OCI-LY3 (cell line): ENCODE measurements around the gene MBOAT1.
"Not testable (repeated sequence)": the region's sequence is repeated elsewhere in the genome, so short reads cannot be mapped to it uniquely, and the experiment has no call there.

ENCODE experiments used
- EZH2phosphoT487 ChIP-seq: fragments of 200-600 bp; shearing (Covaris generic); IDR thresholded peaks from 2 replicates; pipeline ENCODE4 v1.6.1; 2018; ENCODE audit warnings: antibody characterized with exemption, mixed run types, low read depth
- TF ChIP-seq, protein P1 (sequence below): fragments of 200-600, 300-600 bp; sonication (generic); IDR thresholded peaks from 2 replicates; pipeline ENCODE4 v1.5.1; 2014; ENCODE audit warnings: antibody characterized with exemption, low read length, low read depth

DNA sequence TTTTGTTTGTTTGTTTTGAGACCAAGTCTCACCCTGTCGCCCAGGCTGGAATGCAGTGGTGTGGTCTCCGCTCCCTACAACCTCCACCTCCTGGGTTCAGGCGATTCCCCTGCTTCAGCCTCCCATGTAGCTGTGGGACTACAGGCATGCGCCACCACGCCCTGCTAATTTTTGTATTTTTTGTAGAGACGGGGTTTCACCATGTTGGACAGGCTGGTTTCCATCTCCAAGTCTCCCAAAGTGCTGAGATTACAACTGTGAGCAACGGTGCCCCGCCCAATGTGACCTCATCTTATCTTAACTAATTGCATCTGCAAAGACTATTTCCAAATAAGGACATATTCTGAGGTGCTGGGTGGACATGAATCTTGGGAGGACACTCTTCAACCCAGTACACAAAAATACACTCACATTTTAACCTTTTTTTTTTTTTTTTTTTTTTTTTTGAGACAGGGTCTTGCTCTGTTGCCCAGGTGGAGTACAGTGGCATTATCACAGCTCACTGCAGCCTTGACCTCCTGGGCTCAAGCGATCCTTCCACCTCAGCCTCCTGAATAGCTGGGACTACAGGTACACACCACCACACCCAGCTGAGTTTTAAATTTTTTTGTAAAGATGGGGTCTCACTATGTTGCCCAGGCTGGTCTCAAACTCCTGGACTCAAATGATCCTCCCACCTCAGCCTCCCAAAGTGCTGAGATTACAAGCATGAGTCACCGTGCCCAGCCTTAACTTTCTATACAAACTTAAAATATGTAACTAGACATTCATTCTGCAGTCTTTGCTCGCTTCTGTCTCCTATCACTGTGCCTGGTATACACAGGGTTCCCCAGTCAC, 72.9 kb downstream of the MBOAT1 start:
- TF ChIP-seq, protein P1, sequence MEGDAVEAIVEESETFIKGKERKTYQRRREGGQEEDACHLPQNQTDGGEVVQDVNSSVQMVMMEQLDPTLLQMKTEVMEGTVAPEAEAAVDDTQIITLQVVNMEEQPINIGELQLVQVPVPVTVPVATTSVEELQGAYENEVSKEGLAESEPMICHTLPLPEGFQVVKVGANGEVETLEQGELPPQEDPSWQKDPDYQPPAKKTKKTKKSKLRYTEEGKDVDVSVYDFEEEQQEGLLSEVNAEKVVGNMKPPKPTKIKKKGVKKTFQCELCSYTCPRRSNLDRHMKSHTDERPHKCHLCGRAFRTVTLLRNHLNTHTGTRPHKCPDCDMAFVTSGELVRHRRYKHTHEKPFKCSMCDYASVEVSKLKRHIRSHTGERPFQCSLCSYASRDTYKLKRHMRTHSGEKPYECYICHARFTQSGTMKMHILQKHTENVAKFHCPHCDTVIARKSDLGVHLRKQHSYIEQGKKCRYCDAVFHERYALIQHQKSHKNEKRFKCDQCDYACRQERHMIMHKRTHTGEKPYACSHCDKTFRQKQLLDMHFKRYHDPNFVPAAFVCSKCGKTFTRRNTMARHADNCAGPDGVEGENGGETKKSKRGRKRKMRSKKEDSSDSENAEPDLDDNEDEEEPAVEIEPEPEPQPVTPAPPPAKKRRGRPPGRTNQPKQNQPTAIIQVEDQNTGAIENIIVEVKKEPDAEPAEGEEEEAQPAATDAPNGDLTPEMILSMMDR: not testable (repeated sequence)
- TF ChIP-seq EZH2phosphoT487: not testable (repeated sequence)
